HFF-Myc (cell line): ENCODE data around the gene CNTFR.

Source experiments
- DNase-seq: peaks from one replicate; pipeline ENCODE4 v3.0.0-alpha.2; 2011; ENCODE audit warnings: low read depth; ENCODE audit errors: extremely low read depth
- H3K4me3 ChIP-seq: replicated peaks from 2 replicates; pipeline ENCODE4 v1.5.1; 2011; ENCODE audit warnings: low read depth, mild to moderate bottlenecking, control low read depth, low read length
- TF ChIP-seq, protein P1 (sequence below): IDR thresholded peaks from 2 replicates; pipeline ENCODE4 v1.5.1; 2012; ENCODE audit warnings: mild to moderate bottlenecking, low read depth, low read length, control low read depth; ENCODE audit errors: missing control alignments

CNTFR gene

DNA sequence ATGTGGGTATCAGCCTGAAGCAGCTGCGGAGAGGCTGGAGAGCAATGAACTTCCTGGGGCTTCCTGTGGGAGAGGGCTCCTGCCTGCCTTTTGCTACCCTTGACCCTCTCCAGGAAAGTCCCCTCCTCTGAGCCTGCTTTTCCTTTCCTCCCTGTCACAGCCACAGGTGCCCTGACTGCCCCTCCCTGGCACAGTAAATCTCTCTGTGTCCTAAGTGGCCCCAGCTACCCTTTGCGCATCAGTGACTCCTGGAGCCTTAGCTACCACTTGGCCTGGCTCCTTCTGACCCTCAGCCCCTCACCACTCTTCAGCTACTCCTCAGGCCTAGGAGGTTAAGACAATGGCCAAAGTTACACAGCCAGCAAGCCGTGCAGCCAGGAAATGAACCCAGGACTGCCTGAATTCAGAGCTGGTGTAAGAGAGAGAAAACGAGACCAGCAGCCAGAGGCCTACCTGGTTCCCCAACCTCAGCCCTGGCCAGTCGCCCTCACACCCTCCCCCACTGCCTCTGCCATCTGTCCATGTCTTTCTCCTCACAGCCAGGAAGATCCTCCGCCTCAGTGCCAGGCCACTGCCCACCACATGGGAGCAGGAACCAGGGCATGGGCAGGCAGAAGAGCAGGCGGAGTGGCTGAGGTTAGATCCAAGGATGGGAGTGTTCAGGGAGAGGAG is 18.6 kb downstream of the CNTFR start:
- no peak for DNase-seq
- TF ChIP-seq, protein P1, sequence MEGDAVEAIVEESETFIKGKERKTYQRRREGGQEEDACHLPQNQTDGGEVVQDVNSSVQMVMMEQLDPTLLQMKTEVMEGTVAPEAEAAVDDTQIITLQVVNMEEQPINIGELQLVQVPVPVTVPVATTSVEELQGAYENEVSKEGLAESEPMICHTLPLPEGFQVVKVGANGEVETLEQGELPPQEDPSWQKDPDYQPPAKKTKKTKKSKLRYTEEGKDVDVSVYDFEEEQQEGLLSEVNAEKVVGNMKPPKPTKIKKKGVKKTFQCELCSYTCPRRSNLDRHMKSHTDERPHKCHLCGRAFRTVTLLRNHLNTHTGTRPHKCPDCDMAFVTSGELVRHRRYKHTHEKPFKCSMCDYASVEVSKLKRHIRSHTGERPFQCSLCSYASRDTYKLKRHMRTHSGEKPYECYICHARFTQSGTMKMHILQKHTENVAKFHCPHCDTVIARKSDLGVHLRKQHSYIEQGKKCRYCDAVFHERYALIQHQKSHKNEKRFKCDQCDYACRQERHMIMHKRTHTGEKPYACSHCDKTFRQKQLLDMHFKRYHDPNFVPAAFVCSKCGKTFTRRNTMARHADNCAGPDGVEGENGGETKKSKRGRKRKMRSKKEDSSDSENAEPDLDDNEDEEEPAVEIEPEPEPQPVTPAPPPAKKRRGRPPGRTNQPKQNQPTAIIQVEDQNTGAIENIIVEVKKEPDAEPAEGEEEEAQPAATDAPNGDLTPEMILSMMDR = no peak
- no peak overlapping the region for H3K4me3 ChIP-seq

DNA sequence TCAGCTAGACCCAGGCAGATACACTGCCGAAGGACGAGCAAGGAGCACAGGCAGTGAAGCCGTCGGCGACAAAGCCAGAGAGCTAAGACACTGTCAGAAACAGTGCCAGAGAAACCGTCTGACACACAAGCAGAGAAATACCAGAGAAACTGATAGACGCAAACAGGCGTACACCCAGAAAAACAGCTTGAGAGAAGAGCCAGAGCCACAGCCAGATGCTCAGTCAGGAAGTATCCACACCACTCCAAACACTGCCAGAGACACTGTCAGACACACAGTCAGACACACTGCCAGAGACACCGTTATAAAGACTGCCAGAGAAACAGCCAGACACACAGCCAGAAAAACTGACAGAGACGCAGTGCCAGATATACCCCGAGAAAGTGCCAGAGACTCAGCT is 19.1 kb downstream of the CNTFR start:
- DNase-seq = no peak
- H3K4me3 ChIP-seq = no peak overlapping the region
- TF ChIP-seq, protein P1 = no peak

DNA sequence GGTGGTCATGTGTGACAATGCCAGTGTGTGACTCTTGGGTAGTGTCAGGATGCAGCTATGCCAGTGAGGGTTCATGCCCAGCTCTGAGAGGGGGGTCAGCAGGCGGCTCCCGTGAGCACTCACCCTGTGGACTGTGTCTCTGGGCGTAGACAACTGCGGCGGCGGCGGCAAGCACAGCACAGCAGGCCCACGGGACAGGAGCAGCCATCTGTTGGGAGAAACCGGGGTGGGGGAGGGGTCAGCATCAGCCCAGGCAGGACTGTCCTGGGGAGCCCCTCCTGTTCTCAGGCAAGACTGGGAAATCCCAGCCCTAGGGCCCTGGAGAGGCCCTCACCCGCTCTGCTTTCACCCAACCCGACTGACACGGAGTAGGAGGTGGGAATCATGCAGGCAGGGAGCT is 20.8 kb downstream of the CNTFR start:
- TF ChIP-seq, protein P1 = no peak
- DNase-seq = no peak
- H3K4me3 ChIP-seq = no peak overlapping the region

DNA sequence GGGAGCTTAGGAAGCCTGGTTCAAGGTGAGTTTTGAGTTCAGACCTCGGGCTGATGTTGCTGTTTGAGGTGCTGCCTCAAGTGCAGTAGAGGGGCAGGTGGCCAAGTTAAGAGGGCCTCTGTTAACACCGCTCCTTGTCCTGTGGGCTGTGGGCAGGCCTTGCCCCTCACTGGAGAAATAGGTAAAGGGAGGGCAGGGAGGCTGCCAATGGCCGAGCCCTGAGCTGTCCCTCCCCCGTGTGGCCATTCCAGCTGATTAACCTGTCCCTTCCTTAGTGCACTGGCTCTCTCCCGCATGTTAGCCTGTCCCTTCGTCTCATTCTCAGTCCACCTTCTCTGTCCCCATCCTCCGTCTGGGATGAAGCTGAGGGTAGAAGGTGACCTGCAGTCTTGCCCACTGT is 21.4 kb downstream of the CNTFR start:
- H3K4me3 ChIP-seq = no peak overlapping the region
- no peak for DNase-seq
- TF ChIP-seq, protein P1 = no peak

DNA sequence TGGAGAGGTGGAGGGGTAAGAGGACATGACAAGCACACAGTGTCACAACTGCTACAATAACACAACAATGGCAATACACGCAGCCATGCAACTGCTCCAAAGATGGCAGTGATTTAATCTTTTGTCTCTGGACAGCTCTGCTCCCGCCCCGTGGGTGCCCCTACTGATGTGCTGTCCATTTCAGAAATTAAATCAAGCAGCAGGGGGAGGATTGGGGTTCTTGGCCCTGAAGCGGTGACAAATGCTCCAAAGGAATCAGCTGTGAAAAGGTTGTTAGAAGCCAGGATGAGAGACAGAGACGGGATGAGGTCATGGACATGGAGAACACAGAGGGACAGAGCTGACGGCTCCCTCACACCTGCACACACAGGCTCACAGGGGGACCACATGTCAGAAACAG is 22.6 kb downstream of the CNTFR start:
- TF ChIP-seq, protein P1 = no peak
- H3K4me3 ChIP-seq = no peak overlapping the region
- DNase-seq = no peak

DNA sequence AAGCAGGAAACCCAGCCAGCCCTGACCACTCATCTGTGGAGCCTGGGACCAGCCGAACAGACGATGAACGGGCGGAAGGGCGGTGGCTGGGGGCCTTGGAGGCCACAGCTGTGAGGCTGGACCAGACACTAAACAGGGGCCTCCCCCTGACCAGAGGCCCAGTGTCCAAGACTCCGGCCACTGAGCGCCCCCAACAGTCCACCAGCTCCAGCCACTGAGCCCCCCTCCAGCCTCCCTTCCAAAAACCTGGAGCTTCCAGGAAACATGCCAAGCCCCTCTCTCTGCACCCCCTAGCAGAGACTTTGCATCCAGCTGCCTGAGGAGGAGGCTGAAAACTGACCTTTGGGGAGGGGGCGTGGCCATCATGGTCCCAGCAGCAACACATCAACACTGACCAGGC is 23.2 kb downstream of the CNTFR start:
- TF ChIP-seq, protein P1 = no peak
- no peak for DNase-seq

DNA sequence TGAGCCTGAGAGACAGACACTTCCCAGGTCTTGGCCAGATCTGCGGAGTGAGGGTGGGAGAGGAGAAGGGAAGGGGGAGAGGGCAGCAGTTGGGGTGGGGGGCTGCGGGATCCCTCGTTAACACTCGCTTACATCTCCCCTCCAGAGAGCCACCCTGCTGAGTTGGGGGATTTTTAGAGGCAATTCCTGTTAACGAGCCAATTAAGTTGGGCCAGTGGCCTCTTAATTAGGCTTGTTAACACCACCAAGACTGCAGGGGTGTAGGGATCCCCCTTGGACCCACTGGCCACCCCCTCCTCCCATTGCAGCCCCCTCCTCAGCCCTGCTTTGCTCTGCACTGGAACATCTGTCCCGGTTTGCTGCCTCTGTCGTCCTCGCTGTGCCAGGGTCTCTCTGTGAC is 23.7 kb downstream of the CNTFR start:
- no peak overlapping the region for H3K4me3 ChIP-seq
- TF ChIP-seq, protein P1 = no peak
- no peak for DNase-seq

More for the DNA sequence above, 23.2 kb downstream of the CNTFR start:
- H3K4me3 ChIP-seq = no peak overlapping the region
